Panc1 (cell line): ENCODE results near the gene WSB1. TPM values are rescaled to one million over a fixed set of nuclear protein-coding genes. Genes with fewer than 3 reads are reported as not detected.

Experiments
- ATAC-seq: fragments of 200-7000 bp; cut with Tn5 transposase; 2 replicates; pipeline ENCODE4 v1.9.1; 2020; ENCODE audit warnings: mild to moderate bottlenecking, moderate library complexity
- BruUV-seq: library from RNA; stranded (reverse); fragments of 400-500 nt; replicated peaks from 2 replicates; lab custom pipeline; 2021; lab: Mats Ljungman, UMichigan
- CTCF ChIA-PET: fragments of 300-600 bp; sonication (Branson Sonifier 250); formaldehyde crosslinking; loops from one replicate; lab custom pipeline; 2022; ENCODE audit warnings: antibody characterized with exemption; lab: Charles Lee
- POLR2A ChIA-PET: fragments of 300-600 bp; sonication (Branson Sonifier 250); formaldehyde crosslinking; loops from one replicate; lab custom pipeline; 2022; ENCODE audit warnings: antibody characterized with exemption; lab: Charles Lee
- DNase-seq: peaks from one replicate; pipeline ENCODE4 v3.0.0-alpha.2; 2010; ENCODE audit warnings: low read depth, low spot score
- H3K27ac ChIP-seq: 2 replicates; pipeline ENCODE4 v1.5.1; 2011; ENCODE audit warnings: mild to moderate bottlenecking, low read length, inconsistent platforms
- H3K27me3 ChIP-seq: fragments of 200-500 bp; sonication (Bioruptor generic); 2 replicates; pipeline ENCODE4 v1.6.0; 2014; ENCODE audit warnings: low read length, inconsistent platforms; ENCODE audit not compliant: control insufficient read depth, insufficient read depth
- H3K36me3 ChIP-seq: fragments of 200-500 bp; sonication (Bioruptor generic); 2 replicates; pipeline ENCODE4 v1.5.1; 2014; ENCODE audit warnings: inconsistent platforms, mild to moderate bottlenecking, low read length, moderate library complexity; ENCODE audit not compliant: control insufficient read depth, insufficient read depth
- H3K4me1 ChIP-seq: 2 replicates; pipeline ENCODE4 v1.5.1; 2011; ENCODE audit warnings: inconsistent platforms, mild to moderate bottlenecking, low read length, moderate library complexity; ENCODE audit not compliant: control insufficient read depth, insufficient read depth
- H3K4me3 ChIP-seq, 2 experiments: 2 replicates each; pipeline ENCODE4 v1.5.1; 2011 to 2012; ENCODE audit warnings: low read depth in 2 of 2, low read length in 2 of 2, mild to moderate bottlenecking in 2 of 2, inconsistent platforms in 1 of 2, moderate library complexity in 1 of 2
- H3K9me3 ChIP-seq: fragments of 200-500 bp; sonication (Bioruptor generic); 2 replicates; pipeline ENCODE4 v1.5.1; 2014; ENCODE audit warnings: low read depth, mild to moderate bottlenecking, inconsistent platforms, low read length, moderate library complexity; ENCODE audit not compliant: control insufficient read depth, insufficient read depth
- CTCF ChIP-seq: fragments of 450-650 bp; IDR thresholded peaks from 2 replicates; pipeline ENCODE4 v1.5.1; 2017; ENCODE audit warnings: mild to moderate bottlenecking
- POLR2AphosphoS5 ChIP-seq: IDR thresholded peaks from 2 replicates; pipeline ENCODE4 v1.6.1; 2012; ENCODE audit warnings: mild to moderate bottlenecking, low read depth, low read length, moderate library complexity
- SIN3A ChIP-seq: IDR thresholded peaks from 2 replicates; pipeline ENCODE4 v1.6.1; 2012; ENCODE audit warnings: low read depth, mild to moderate bottlenecking, low read length, moderate library complexity, borderline replicate concordance; ENCODE audit not compliant: insufficient read depth
- TCF7L2 ChIP-seq: IDR thresholded peaks from 2 replicates; pipeline ENCODE4 v1.6.1; 2011; ENCODE audit warnings: mild to moderate bottlenecking, low read depth, low read length, inconsistent platforms
- in situ Hi-C: cut with HindIII; loops from 2 replicates; pipeline ENCODE4 v1.10.0; 2016; ENCODE audit warnings: low sequenced_read_pairs, low pct_unique_long_range_greater_than_20kb
- intact Hi-C: fragments of 100-400 bp; cut with micrococcal nuclease; formaldehyde crosslinking; loops from one replicate; pipeline ENCODE4 v1.10.0; 2022; ENCODE audit not compliant: unreplicated experiment
- total RNA-seq: library from RNA; stranded (reverse); gene quantifications from one replicate; pipeline ENCODE4 v1.2.1, GENCODE V29; 2021; ENCODE audit not compliant: unreplicated experiment
- TF ChIP-seq, protein P1 (sequence below), 2 experiments: IDR thresholded peaks; 2 replicates each; pipeline ENCODE4 v1.6.1; 2011 to 2012; ENCODE audit warnings: low read depth in 2 of 2, control low read depth in 1 of 2, low read length in 1 of 2, mild to moderate bottlenecking in 1 of 2, moderate library complexity in 1 of 2; ENCODE audit not compliant: insufficient read depth in 1 of 2

WSB1 gene
- total RNA-seq, 1 experiment from 2014 or later = 114 TPM

- intact Hi-C loops = loop anchor here (10.0 kb wide), 1 partner anchor 45 kb away; the partner anchor contains the start of gene WSB1
- in situ Hi-C loops = loop anchor here (25.0 kb wide), 1 partner anchor 103 kb away; no protein-coding TSS in a partner anchor
- POLR2A ChIA-PET = no interaction called here
- ATAC-seq (no peak), DNase-seq (no peak)
- no peaks in the 10 kb centered on the region for H3K36me3 ChIP-seq
- H3K27me3 ChIP-seq = no peaks in the 10 kb centered on the region
- TF ChIP-seq POLR2AphosphoS5 (no peak), TCF7L2 (no peak), SIN3A (no peak), CTCF (no peak)
- TF ChIP-seq, protein P1, sequence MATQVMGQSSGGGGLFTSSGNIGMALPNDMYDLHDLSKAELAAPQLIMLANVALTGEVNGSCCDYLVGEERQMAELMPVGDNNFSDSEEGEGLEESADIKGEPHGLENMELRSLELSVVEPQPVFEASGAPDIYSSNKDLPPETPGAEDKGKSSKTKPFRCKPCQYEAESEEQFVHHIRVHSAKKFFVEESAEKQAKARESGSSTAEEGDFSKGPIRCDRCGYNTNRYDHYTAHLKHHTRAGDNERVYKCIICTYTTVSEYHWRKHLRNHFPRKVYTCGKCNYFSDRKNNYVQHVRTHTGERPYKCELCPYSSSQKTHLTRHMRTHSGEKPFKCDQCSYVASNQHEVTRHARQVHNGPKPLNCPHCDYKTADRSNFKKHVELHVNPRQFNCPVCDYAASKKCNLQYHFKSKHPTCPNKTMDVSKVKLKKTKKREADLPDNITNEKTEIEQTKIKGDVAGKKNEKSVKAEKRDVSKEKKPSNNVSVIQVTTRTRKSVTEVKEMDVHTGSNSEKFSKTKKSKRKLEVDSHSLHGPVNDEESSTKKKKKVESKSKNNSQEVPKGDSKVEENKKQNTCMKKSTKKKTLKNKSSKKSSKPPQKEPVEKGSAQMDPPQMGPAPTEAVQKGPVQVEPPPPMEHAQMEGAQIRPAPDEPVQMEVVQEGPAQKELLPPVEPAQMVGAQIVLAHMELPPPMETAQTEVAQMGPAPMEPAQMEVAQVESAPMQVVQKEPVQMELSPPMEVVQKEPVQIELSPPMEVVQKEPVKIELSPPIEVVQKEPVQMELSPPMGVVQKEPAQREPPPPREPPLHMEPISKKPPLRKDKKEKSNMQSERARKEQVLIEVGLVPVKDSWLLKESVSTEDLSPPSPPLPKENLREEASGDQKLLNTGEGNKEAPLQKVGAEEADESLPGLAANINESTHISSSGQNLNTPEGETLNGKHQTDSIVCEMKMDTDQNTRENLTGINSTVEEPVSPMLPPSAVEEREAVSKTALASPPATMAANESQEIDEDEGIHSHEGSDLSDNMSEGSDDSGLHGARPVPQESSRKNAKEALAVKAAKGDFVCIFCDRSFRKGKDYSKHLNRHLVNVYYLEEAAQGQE (IDR thresholded peaks at IDR 0.05; ENCODE audit: insufficient read depth in 1 of 2, low read depth in 2 of 2, low read length in 1 of 2) = no peak
- H3K4me1 ChIP-seq = no peaks in the 10 kb centered on the region
- H3K9me3 ChIP-seq = no peaks in the 10 kb centered on the region
- no peak overlapping the region for H3K27ac ChIP-seq
- no peak overlapping the region for H3K4me3 ChIP-seq
- CTCF ChIA-PET = interaction anchor here (0.5 kb wide), 1 partner anchor 46 kb away, joined by 3 read pairs; no protein-coding TSS in a partner anchor
- BruUV-seq = no TSS peak
Observed at GRCh38 chr17:27339836-27340550, 46.1 kb downstream of the WSB1 start.

- no peak for DNase-seq
- intact Hi-C loops = loop anchor here (10.0 kb wide), 1 partner anchor 46 kb away; the partner anchor contains the start of gene WSB1
- ChIA-PET CTCF (interaction anchor here (0.5 kb wide), 1 partner anchor 46 kb away, joined by 3 read pairs; no protein-coding TSS in a partner anchor), POLR2A (no interaction called here)
- Histone ChIP-seq H3K4me3 (no peak overlapping the region), H3K9me3 (no peaks in the 10 kb centered on the region), H3K4me1 (no peaks in the 10 kb centered on the region), H3K27me3 (no peaks in the 10 kb centered on the region), H3K36me3 (no peaks in the 10 kb centered on the region), H3K27ac (no peak overlapping the region)
- in situ Hi-C loops = loop anchor here (25.0 kb wide), 1 partner anchor 103 kb away; no protein-coding TSS in a partner anchor
- TF ChIP-seq, protein P1 (IDR thresholded peaks at IDR 0.05; ENCODE audit: insufficient read depth in 1 of 2, low read depth in 2 of 2, low read length in 1 of 2) = no peak
- no peak for TF ChIP-seq SIN3A
- TF ChIP-seq POLR2AphosphoS5 = no peak
- TF ChIP-seq TCF7L2 = no peak
- TF ChIP-seq CTCF = no peak
- no peak; the same call in 1 of the 2 replicates for ATAC-seq
- no TSS peak for BruUV-seq
Observed at GRCh38 chr17:27340575-27340974, 46.7 kb downstream of the WSB1 start.
